HCT116 (cell line): ENCODE data around the gene XYLT1.

Experiments
- CEBPB ChIP-seq: IDR thresholded peaks from 2 replicates; pipeline ENCODE4 v1.6.1; 2012; ENCODE audit warnings: low read depth
- POLR2A ChIP-seq: IDR thresholded peaks from 2 replicates; pipeline ENCODE4 v1.7.0; 2011; ENCODE audit warnings: borderline replicate concordance; ENCODE audit not compliant: insufficient read depth, insufficient read length; ENCODE audit errors: extremely low read depth
- SIN3A ChIP-seq: IDR thresholded peaks from 2 replicates; pipeline ENCODE4 v1.6.1; 2012; ENCODE audit warnings: low read depth
- ZNF274 ChIP-seq: fragments of 200-500 bp; sonication (Bioruptor generic); IDR thresholded peaks from 2 replicates; pipeline ENCODE4 v1.6.1; 2014; ENCODE audit warnings: mild to moderate bottlenecking, low read depth, low read length, inconsistent platforms
- TF ChIP-seq, protein P1 (sequence below), 3 experiments: fragments of 200-600 bp in 1 of 3; sonication (generic) in 1 of 3; IDR thresholded peaks in 2 of 3; conservative IDR thresholded peaks in 1 of 3; 2 replicates each; pipeline ENCODE4 v1.5.1; 2012 to 2017; ENCODE audit warnings: low read depth in 2 of 3, low read length in 2 of 3, antibody characterized with exemption in 1 of 3, borderline replicate concordance in 1 of 3, control low read depth in 1 of 3, mild to moderate bottlenecking in 1 of 3, mixed read lengths in 1 of 3, mixed run types in 1 of 3, moderate library complexity in 1 of 3; ENCODE audit not compliant: insufficient read depth in 1 of 3

DNA sequence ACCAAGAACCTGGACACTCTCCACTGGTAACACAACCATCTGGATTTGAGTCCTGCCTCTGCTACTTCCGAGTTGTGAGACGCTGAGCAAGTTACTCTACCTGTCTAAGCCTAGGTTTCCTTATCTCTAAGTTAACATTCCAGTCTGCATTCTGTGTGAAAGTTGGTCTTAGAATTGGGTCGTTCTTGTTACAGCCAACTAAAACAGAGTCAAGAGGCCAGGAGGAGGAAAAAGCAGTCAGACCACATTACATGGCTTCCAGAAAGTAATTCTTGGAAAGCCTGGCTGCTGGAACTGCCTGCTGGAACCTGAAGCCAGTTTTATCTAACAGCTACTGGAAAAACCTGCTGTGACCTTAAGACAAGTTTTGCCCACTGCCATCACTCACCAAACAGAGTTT, 38.4 kb upstream of the XYLT1 start:
- TF ChIP-seq ZNF274 (no peak), SIN3A (no peak), CEBPB (no peak), POLR2A (no peak)
- TF ChIP-seq, protein P1, sequence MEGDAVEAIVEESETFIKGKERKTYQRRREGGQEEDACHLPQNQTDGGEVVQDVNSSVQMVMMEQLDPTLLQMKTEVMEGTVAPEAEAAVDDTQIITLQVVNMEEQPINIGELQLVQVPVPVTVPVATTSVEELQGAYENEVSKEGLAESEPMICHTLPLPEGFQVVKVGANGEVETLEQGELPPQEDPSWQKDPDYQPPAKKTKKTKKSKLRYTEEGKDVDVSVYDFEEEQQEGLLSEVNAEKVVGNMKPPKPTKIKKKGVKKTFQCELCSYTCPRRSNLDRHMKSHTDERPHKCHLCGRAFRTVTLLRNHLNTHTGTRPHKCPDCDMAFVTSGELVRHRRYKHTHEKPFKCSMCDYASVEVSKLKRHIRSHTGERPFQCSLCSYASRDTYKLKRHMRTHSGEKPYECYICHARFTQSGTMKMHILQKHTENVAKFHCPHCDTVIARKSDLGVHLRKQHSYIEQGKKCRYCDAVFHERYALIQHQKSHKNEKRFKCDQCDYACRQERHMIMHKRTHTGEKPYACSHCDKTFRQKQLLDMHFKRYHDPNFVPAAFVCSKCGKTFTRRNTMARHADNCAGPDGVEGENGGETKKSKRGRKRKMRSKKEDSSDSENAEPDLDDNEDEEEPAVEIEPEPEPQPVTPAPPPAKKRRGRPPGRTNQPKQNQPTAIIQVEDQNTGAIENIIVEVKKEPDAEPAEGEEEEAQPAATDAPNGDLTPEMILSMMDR (IDR thresholded peaks at IDR 0.05 in 2 of 3, conservative IDR thresholded peaks at IDR 0.05 in 1 of 3; ENCODE audit: borderline replicate concordance in 1 of 3, insufficient read depth in 1 of 3, low read depth in 2 of 3, low read length in 2 of 3): no peak
